Measurements from ENCODE around the gene TLCD2. TPM values are rescaled to one million over a fixed set of nuclear protein-coding genes. Genes with fewer than 3 reads are reported as not detected.
"Not testable (repeated sequence)": the region's sequence is repeated elsewhere in the genome, so short reads cannot be mapped to it uniquely, and the experiment has no call there.

TLCD2 gene
- total RNA-seq, 1 experiment from 2014 or later: 12.0 TPM

DNA sequence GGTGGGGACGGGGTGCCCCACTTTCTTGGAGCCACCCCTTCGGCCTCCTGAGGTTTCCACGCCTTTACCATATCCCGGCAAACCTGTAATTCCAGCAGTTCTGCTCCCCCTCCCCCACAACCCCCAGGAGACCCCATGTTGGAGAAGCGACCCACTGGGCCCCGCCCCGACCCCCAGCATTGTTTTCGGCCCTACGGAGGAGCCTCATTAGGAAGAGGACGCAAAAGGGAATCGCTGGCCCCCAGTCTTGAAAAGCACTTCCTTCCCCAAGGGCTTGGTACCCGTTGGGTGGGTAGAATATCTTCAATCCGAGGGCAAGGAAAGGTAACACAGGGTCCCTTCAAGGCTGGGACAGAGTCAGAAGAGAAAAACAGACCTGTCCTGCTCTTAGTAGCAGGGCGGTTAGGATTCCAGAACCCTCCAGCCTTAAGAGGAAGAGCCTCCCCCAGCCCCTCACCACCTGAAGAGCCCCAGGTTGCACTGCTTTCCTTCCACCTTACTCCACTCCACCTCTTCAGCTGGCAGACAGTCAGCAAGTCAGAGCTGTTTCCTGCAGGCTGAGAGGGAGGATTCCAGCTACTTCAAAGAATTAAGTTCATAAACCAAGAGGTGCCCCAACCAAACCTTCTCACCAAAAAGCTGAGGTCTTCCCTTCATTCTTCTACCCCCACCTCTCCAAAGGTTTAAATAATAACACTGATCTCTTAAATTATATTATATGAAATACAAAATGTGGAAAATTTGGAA, 803 bp upstream of the TLCD2 start:
- intact Hi-C loops (cut with micrococcal nuclease; ENCODE audit: unreplicated experiment): loop anchor here (2.0 to 10.0 kb wide), 2 partner anchors 26 to 154 kb away; partner anchors contain the start of gene PRPF8
- Mint-ChIP-seq H3K27me3 (ENCODE audit: insufficient read depth, unreplicated experiment) (no peaks in the 10 kb centered on the region), H3K27ac (ENCODE audit: unreplicated experiment) (peak overlapping the region; percentile 95), H3K4me3 (ENCODE audit: unreplicated experiment) (peak overlapping the region; percentile 86), H3K4me1 (ENCODE audit: low read depth, unreplicated experiment) (peaks cover 34% of the 10 kb centered on the region), H3K36me3 (ENCODE audit: insufficient read depth, unreplicated experiment) (peaks cover 57% of the 10 kb centered on the region), H3K9me3 (ENCODE audit: unreplicated experiment) (no peaks in the 10 kb centered on the region)
- DNase-seq: peak in 1 of 2 experiments; percentile 50
- H3K27me3 ChIP-seq (replicated peaks; ENCODE audit: control insufficient read depth, insufficient read depth, low read length): no peaks in the 10 kb centered on the region
- BruUV-seq (replicated peaks): TSS peak; percentile 51
- H3K4me3 ChIP-seq (ENCODE audit: low read depth, low read length): peak overlapping the region; percentile 71
- H3K4me1 ChIP-seq: peaks cover 31% of the 10 kb centered on the region
- TF ChIP-seq CTCF (IDR thresholded peaks at IDR 0.05; ENCODE audit: insufficient read depth in 1 of 2, low read depth in 1 of 2, low read length in 1 of 2, severe bottlenecking in 1 of 2, unreplicated experiment in 1 of 2): no peak
- H3K36me3 ChIP-seq (ENCODE audit: control insufficient read depth, insufficient read depth, low read length): peaks cover 5% of the 10 kb centered on the region
- ChIA-PET CTCF (interaction anchor here (0.6 to 1.5 kb wide), 3 partner anchors 42 to 73 kb away, joined by 3 to 5 read pairs (median 4); no protein-coding TSS in a partner anchor), POLR2A (interaction anchor here (0.6 to 1.8 kb wide), 5 partner anchors 14 to 144 kb away, joined by 3 to 6 read pairs (median 3); partner anchors contain the start of gene SLC43A2)
- H3K9me3 ChIP-seq: no peaks in the 10 kb centered on the region

GRCh38 chr17:1709403-1709951, 700 bp downstream of the TLCD2 start:
- Histone ChIP-seq H3K36me3 (ENCODE audit: control insufficient read depth, insufficient read depth, low read length) (peaks cover 5% of the 10 kb centered on the region), H3K4me3 (ENCODE audit: low read depth, low read length) (peak overlapping the region; percentile 71), H3K9me3 (no peaks in the 10 kb centered on the region), H3K4me1 (peaks cover 31% of the 10 kb centered on the region), H3K27me3 (replicated peaks; ENCODE audit: control insufficient read depth, insufficient read depth, low read length) (no peaks in the 10 kb centered on the region)
- Mint-ChIP-seq H3K9me3 (ENCODE audit: unreplicated experiment) (no peaks in the 10 kb centered on the region), H3K27me3 (ENCODE audit: insufficient read depth, unreplicated experiment) (no peaks in the 10 kb centered on the region), H3K4me1 (ENCODE audit: low read depth, unreplicated experiment) (peaks cover 34% of the 10 kb centered on the region), H3K36me3 (ENCODE audit: insufficient read depth, unreplicated experiment) (peaks cover 49% of the 10 kb centered on the region), H3K27ac (ENCODE audit: unreplicated experiment) (no peak overlapping the region), H3K4me3 (ENCODE audit: unreplicated experiment) (peak overlapping the region; percentile 86)
- no TSS peak for BruUV-seq (replicated peaks)
- ChIA-PET CTCF (interaction anchor here (0.5 to 1.0 kb wide), 3 partner anchors 12 to 97 kb away, joined by 4 to 8 read pairs (median 8); no protein-coding TSS in a partner anchor), POLR2A (interaction anchor here (1.6 kb wide), 1 partner anchor 12 kb away, joined by 3 read pairs; no protein-coding TSS in a partner anchor)
- DNase-seq: peak in 1 of 2 experiments; percentile 45
- no peak for TF ChIP-seq CTCF (IDR thresholded peaks at IDR 0.05; ENCODE audit: insufficient read depth in 1 of 2, low read depth in 1 of 2, low read length in 1 of 2, severe bottlenecking in 1 of 2, unreplicated experiment in 1 of 2)
- intact Hi-C loops (cut with micrococcal nuclease; ENCODE audit: unreplicated experiment): no loop called here

GRCh38 chr17:1708791-1709346, 1.3 kb downstream of the TLCD2 start:
- CTCF ChIA-PET: interaction anchor here (0.8 to 1.0 kb wide), 2 partner anchors 12 to 75 kb away, joined by 8 read pairs; no protein-coding TSS in a partner anchor
- H3K27ac Mint-ChIP-seq (ENCODE audit: unreplicated experiment); DNase-seq; BruUV-seq (replicated peaks); H3K36me3 ChIP-seq (ENCODE audit: control insufficient read depth, insufficient read depth, low read length); H3K9me3 ChIP-seq; intact Hi-C loops (cut with micrococcal nuclease; ENCODE audit: unreplicated experiment); H3K9me3 Mint-ChIP-seq (ENCODE audit: unreplicated experiment); H3K4me3 ChIP-seq (ENCODE audit: low read depth, low read length); H3K27me3 Mint-ChIP-seq (ENCODE audit: insufficient read depth, unreplicated experiment); H3K27me3 ChIP-seq (replicated peaks; ENCODE audit: control insufficient read depth, insufficient read depth, low read length); POLR2A ChIA-PET: not testable (repeated sequence)
- H3K4me1 Mint-ChIP-seq (ENCODE audit: low read depth, unreplicated experiment): peaks cover 31% of the 10 kb centered on the region
- H3K4me1 ChIP-seq: peaks cover 27% of the 10 kb centered on the region
- peaks cover 47% of the 10 kb centered on the region for H3K36me3 Mint-ChIP-seq (ENCODE audit: insufficient read depth, unreplicated experiment)
- H3K4me3 Mint-ChIP-seq (ENCODE audit: unreplicated experiment): peak overlapping the region; percentile 86
